Measurements from ENCODE around the gene NME7. TPM values are rescaled to one million over a fixed set of nuclear protein-coding genes. Genes with fewer than 3 reads are reported as not detected.

NME7 gene
- total RNA-seq, 1 donor from 2014 or later, result 18.6 TPM

- H3K9me3 Mint-ChIP-seq (ENCODE audit: unreplicated experiment), result no peaks in the 10 kb centered on the region
- no peak overlapping the region for H3K27ac Mint-ChIP-seq (ENCODE audit: unreplicated experiment)
- peaks cover 1% of the 10 kb centered on the region for H3K27me3 Mint-ChIP-seq (ENCODE audit: unreplicated experiment)
- no peak for TF ChIP-seq CTCF (IDR thresholded peaks at IDR 0.05; ENCODE audit: partially characterized antibody, unreplicated experiment)
- H3K4me3 Mint-ChIP-seq (ENCODE audit: unreplicated experiment), result no peak overlapping the region
- H3K4me1 Mint-ChIP-seq (ENCODE audit: low read depth, unreplicated experiment), result peaks cover 15% of the 10 kb centered on the region
- peak; percentile 24 for DNase-seq
- peaks cover 11% of the 10 kb centered on the region for H3K36me3 Mint-ChIP-seq (ENCODE audit: unreplicated experiment)
These were observed 42.5 kb downstream of the NME7 start for GRCh38 chr1:169325117-169325516.

- Mint-ChIP-seq H3K36me3 (ENCODE audit: unreplicated experiment) (no peaks in the 10 kb centered on the region), H3K4me1 (ENCODE audit: low read depth, unreplicated experiment) (peaks cover 24% of the 10 kb centered on the region), H3K27me3 (ENCODE audit: unreplicated experiment) (no peaks in the 10 kb centered on the region), H3K4me3 (ENCODE audit: unreplicated experiment) (no peak overlapping the region), H3K9me3 (ENCODE audit: unreplicated experiment) (no peaks in the 10 kb centered on the region), H3K27ac (ENCODE audit: unreplicated experiment) (no peak overlapping the region)
- TF ChIP-seq CTCF (IDR thresholded peaks at IDR 0.05; ENCODE audit: partially characterized antibody, unreplicated experiment), result no peak
- DNase-seq, result no peak
These were observed 45.5 kb downstream of the NME7 start for GRCh38 chr1:169322138-169322537.

GRCh38 chr1:169321539-169321938, 46.1 kb downstream of the NME7 start:
- peaks cover 24% of the 10 kb centered on the region for H3K4me1 Mint-ChIP-seq (ENCODE audit: low read depth, unreplicated experiment)
- no peaks in the 10 kb centered on the region for H3K36me3 Mint-ChIP-seq (ENCODE audit: unreplicated experiment)
- no peaks in the 10 kb centered on the region for H3K9me3 Mint-ChIP-seq (ENCODE audit: unreplicated experiment)
- TF ChIP-seq CTCF (IDR thresholded peaks at IDR 0.05; ENCODE audit: partially characterized antibody, unreplicated experiment), result no peak
- DNase-seq, result no peak
- no peak overlapping the region for H3K27ac Mint-ChIP-seq (ENCODE audit: unreplicated experiment)
- H3K27me3 Mint-ChIP-seq (ENCODE audit: unreplicated experiment), result no peaks in the 10 kb centered on the region
- H3K4me3 Mint-ChIP-seq (ENCODE audit: unreplicated experiment), result no peak overlapping the region

- TF ChIP-seq CTCF (IDR thresholded peaks at IDR 0.05; ENCODE audit: partially characterized antibody, unreplicated experiment), result no peak
- H3K4me1 Mint-ChIP-seq (ENCODE audit: low read depth, unreplicated experiment), result peaks cover 15% of the 10 kb centered on the region
- no peaks in the 10 kb centered on the region for H3K9me3 Mint-ChIP-seq (ENCODE audit: unreplicated experiment)
- H3K4me3 Mint-ChIP-seq (ENCODE audit: unreplicated experiment), result peak overlapping the region; percentile 67
- DNase-seq, result no peak
- H3K27ac Mint-ChIP-seq (ENCODE audit: unreplicated experiment), result no peak overlapping the region
- no peaks in the 10 kb centered on the region for H3K27me3 Mint-ChIP-seq (ENCODE audit: unreplicated experiment)
- no peaks in the 10 kb centered on the region for H3K36me3 Mint-ChIP-seq (ENCODE audit: unreplicated experiment)
These were observed 48.9 kb downstream of the NME7 start for GRCh38 chr1:169318536-169319244.

- TF ChIP-seq CTCF (IDR thresholded peaks at IDR 0.05; ENCODE audit: partially characterized antibody, unreplicated experiment), result no peak
- Mint-ChIP-seq H3K27ac (ENCODE audit: unreplicated experiment) (no peak overlapping the region), H3K9me3 (ENCODE audit: unreplicated experiment) (no peaks in the 10 kb centered on the region), H3K4me1 (ENCODE audit: low read depth, unreplicated experiment) (peaks cover 11% of the 10 kb centered on the region), H3K36me3 (ENCODE audit: unreplicated experiment) (no peaks in the 10 kb centered on the region), H3K4me3 (ENCODE audit: unreplicated experiment) (no peak overlapping the region), H3K27me3 (ENCODE audit: unreplicated experiment) (no peaks in the 10 kb centered on the region)
- DNase-seq, result no peak
These were observed 51.0 kb downstream of the NME7 start for GRCh38 chr1:169316556-169316955.

Measured in glutamatergic neuron (in vitro differentiated cells).